SK-N-SH (cell line): ENCODE data around the gene PHF20. TPM values are rescaled to one million over a fixed set of nuclear protein-coding genes. Genes with fewer than 3 reads are reported as not detected.
"Not testable (repeated sequence)": the region's sequence is repeated elsewhere in the genome, so short reads cannot be mapped to it uniquely, and the experiment has no call there.

Experiments
- CTCF ChIA-PET: fragments of 300-600, 350-600 bp; formaldehyde crosslinking; extraction: SDS; loops from one replicate; lab custom pipeline; 2021; lab: Yijun Ruan, JAX
- POLR2A ChIA-PET: fragments of 350-600 bp; sonication (Branson Sonifier 250); formaldehyde crosslinking; extraction: SDS; loops from one replicate; lab custom pipeline; 2020; ENCODE audit warnings: antibody characterized with exemption, inconsistent platforms; lab: Yijun Ruan, JAX
- DNase-seq: peaks from one replicate; pipeline ENCODE4 v3.0.0; 2012
- H2AFZ ChIP-seq: fragments of 200-600 bp; sonication (generic); 2 replicates; pipeline ENCODE4 v1.8.1; 2016; ENCODE audit warnings: antibody characterized with exemption, mild to moderate bottlenecking, low read depth
- H3F3A ChIP-seq: fragments of 200-600 bp; sonication (generic); replicated peaks from 2 replicates; pipeline ENCODE3; 2016; ENCODE audit warnings: antibody characterized with exemption, mild to moderate bottlenecking; ENCODE audit not compliant: insufficient read depth
- H3K27ac ChIP-seq, 2 experiments: fragments of 200-500 bp in 1 of 2; fragments of 200-600 bp in 1 of 2; sonication (Bioruptor generic) in 1 of 2; sonication (generic), shearing (Covaris generic) in 1 of 2; 2 replicates each; pipeline versions ENCODE4 v1.5.1 to v1.6.1; 2014 to 2016; ENCODE audit warnings: low read depth in 2 of 2, inconsistent platforms in 1 of 2, low read length in 1 of 2, mild to moderate bottlenecking in 1 of 2, mixed read lengths in 1 of 2
- H3K27me3 ChIP-seq: fragments of 200-600 bp; sonication (generic), shearing (Covaris generic); 2 replicates; pipeline ENCODE4 v1.6.1; 2016; ENCODE audit warnings: mixed run types; ENCODE audit not compliant: insufficient read depth
- H3K36me3 ChIP-seq, 2 experiments: fragments of 200-500 bp in 1 of 2; fragments of 200-600 bp in 1 of 2; sonication (Bioruptor generic) in 1 of 2; sonication (generic) in 1 of 2; replicated peaks in 1 of 2; 2 replicates each; pipeline versions ENCODE3 to v1.5.1; 2014 to 2016; ENCODE audit warnings: low read length in 1 of 2, mild to moderate bottlenecking in 1 of 2; ENCODE audit not compliant: insufficient read depth in 2 of 2, control insufficient read depth in 1 of 2
- H3K4me1 ChIP-seq, 2 experiments: fragments of 200-500 bp in 1 of 2; fragments of 200-600 bp in 1 of 2; sonication (Bioruptor generic) in 1 of 2; sonication (generic), shearing (Covaris generic) in 1 of 2; 2 replicates each; pipeline versions ENCODE4 v1.5.1 to v1.6.1; 2014 to 2016; ENCODE audit warnings: low read depth in 1 of 2, low read length in 1 of 2, mixed run types in 1 of 2; ENCODE audit not compliant: insufficient read depth in 2 of 2, control insufficient read depth in 1 of 2
- H3K4me2 ChIP-seq: fragments of 200-600 bp; sonication (generic), shearing (Covaris generic); 2 replicates; pipeline ENCODE4 v1.6.1; 2017; ENCODE audit warnings: mixed run types
- H3K4me3 ChIP-seq, 2 experiments: fragments of 200-500 bp in 1 of 2; fragments of 200-600 bp in 1 of 2; sonication (Bioruptor generic) in 1 of 2; sonication (generic), shearing (Covaris generic) in 1 of 2; 2 replicates each; pipeline versions ENCODE4 v1.5.1 to v1.8.1; 2014 to 2016; ENCODE audit warnings: low read depth in 2 of 2, inconsistent platforms in 1 of 2, low read length in 1 of 2, mild to moderate bottlenecking in 1 of 2, mixed read lengths in 1 of 2, moderate library complexity in 1 of 2
- H3K79me2 ChIP-seq: fragments of 200-600 bp; sonication (generic); 2 replicates; pipeline ENCODE4 v1.8.1; 2017; ENCODE audit warnings: mild to moderate bottlenecking; ENCODE audit not compliant: insufficient read depth
- H3K9ac ChIP-seq: fragments of 200-600 bp; sonication (generic); 2 replicates; pipeline ENCODE4 v1.6.1; 2017; ENCODE audit warnings: mixed run types
- H3K9me2 ChIP-seq: fragments of 200-600 bp; sonication (generic); 2 replicates; pipeline ENCODE4 v1.6.1; 2017; ENCODE audit warnings: mixed run types
- H3K9me3 ChIP-seq: fragments of 200-600 bp; sonication (generic); 2 replicates; pipeline ENCODE4 v1.6.1; 2017; ENCODE audit warnings: mixed run types, mild to moderate bottlenecking, moderate library complexity
- H4K20me1 ChIP-seq: fragments of 200-600 bp; sonication (generic); 2 replicates; pipeline ENCODE4 v1.6.1; 2017; ENCODE audit warnings: mild to moderate bottlenecking, mixed run types; ENCODE audit not compliant: insufficient read depth
- EP300 ChIP-seq, 2 experiments: IDR thresholded peaks; 2 replicates each; pipeline versions ENCODE4 v1.4.0 to v1.6.1; 2012; ENCODE audit warnings: borderline replicate concordance in 1 of 2, low read depth in 1 of 2, low read length in 1 of 2
- FOSL2 ChIP-seq: IDR thresholded peaks from 2 replicates; pipeline ENCODE4 v1.4.0; 2012; ENCODE audit warnings: low read depth, mild to moderate bottlenecking, moderate library complexity, borderline replicate concordance
- GATA2 ChIP-seq: sonication (generic); formaldehyde crosslinking; IDR thresholded peaks from 2 replicates; pipeline ENCODE4 v1.5.0; 2020; ENCODE audit warnings: mild to moderate bottlenecking, missing genetic modification reagents
- JUND ChIP-seq: IDR thresholded peaks from 2 replicates; pipeline ENCODE4 v1.4.0; 2012
- MEF2A ChIP-seq: IDR thresholded peaks from 2 replicates; pipeline ENCODE4 v1.4.0; 2012; ENCODE audit warnings: low read depth, borderline replicate concordance
- POLR2AphosphoS5 ChIP-seq: IDR thresholded peaks from 2 replicates; pipeline ENCODE4 v1.6.1; 2012; ENCODE audit warnings: low read depth, low read length
- REST ChIP-seq: IDR thresholded peaks from 2 replicates; pipeline ENCODE4 v1.6.1; 2012; ENCODE audit warnings: mild to moderate bottlenecking, low read depth, low read length, moderate library complexity
- SMC3 ChIP-seq: IDR thresholded peaks from 2 replicates; pipeline ENCODE4 v1.6.1; 2012; ENCODE audit warnings: low read depth, low read length, improper control_type of control experiment
- TAF1 ChIP-seq: IDR thresholded peaks from 2 replicates; pipeline ENCODE4 v1.6.1; 2012; ENCODE audit warnings: low read depth, mild to moderate bottlenecking, low read length, moderate library complexity, borderline replicate concordance
- TEAD4 ChIP-seq: IDR thresholded peaks from 2 replicates; pipeline ENCODE4 v1.4.0; 2012; ENCODE audit warnings: mild to moderate bottlenecking, borderline replicate concordance; ENCODE audit not compliant: insufficient read depth
- WGBS: methylation state at CpG from one replicate; pipeline ENCODE4 v1.1.6; 2017; ENCODE audit warnings: low lambda C conversion rate; 5-methylcytosine and 5-hydroxymethylcytosine counted together
- polyA plus RNA-seq, 3 experiments: library from polyadenylated mRNA; depleted of rRNA; stranded (reverse); fragments of >200 nt; gene quantifications; 2 replicates each; pipeline ENCODE4 v1.2.3, GENCODE V29; 2012
- TF ChIP-seq, protein P1 (sequence below): IDR thresholded peaks from 2 replicates; pipeline ENCODE4 v1.4.0; 2012; ENCODE audit warnings: low read depth, borderline replicate concordance

The PHF20 gene
- polyA plus RNA-seq, 1 of the 3 experiments (the other 2 are of a cell fraction) = 23.8 TPM

DNA sequence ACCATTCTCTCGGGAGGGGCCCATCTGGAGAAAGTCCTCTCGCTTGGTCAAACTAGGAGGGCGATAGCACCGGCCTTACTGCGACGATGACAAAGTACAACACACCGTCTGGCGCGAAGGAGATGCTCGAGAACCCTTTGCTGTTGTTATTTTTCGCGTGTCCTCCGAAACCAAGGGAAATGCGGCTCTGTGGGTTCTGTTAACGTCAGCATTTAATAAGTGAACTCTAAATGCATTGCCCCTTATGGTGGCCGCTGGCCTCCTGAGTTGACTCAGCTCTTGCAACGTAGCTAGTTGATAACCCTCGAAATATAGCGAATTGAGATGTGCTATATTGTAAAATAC is 183.1 kb downstream of the PHF20 start (continued):
- TF ChIP-seq REST = no peak
- TF ChIP-seq, protein P1, sequence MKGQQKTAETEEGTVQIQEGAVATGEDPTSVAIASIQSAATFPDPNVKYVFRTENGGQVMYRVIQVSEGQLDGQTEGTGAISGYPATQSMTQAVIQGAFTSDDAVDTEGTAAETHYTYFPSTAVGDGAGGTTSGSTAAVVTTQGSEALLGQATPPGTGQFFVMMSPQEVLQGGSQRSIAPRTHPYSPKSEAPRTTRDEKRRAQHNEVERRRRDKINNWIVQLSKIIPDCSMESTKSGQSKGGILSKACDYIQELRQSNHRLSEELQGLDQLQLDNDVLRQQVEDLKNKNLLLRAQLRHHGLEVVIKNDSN = no peak
- TF ChIP-seq EP300 (IDR thresholded peaks at IDR 0.05; ENCODE audit: borderline replicate concordance in 1 of 2, low read depth in 1 of 2, low read length in 1 of 2) = no peak
- TF ChIP-seq JUND = no peak
- no peak for TF ChIP-seq TEAD4
- no peak for TF ChIP-seq SMC3
- TF ChIP-seq FOSL2 = no peak
- TF ChIP-seq GATA2 (CRISPR knock-in tag) = no peak
- TF ChIP-seq POLR2AphosphoS5 = no peak

GRCh38 chr20:35956616-35957015 is 184.8 kb downstream of the PHF20 start:
- POLR2A ChIA-PET = no interaction called here
- CTCF ChIA-PET = interaction anchor here (3.6 to 4.4 kb wide), 2 partner anchors 37 to 183 kb away, joined by 32 to 40 read pairs; no protein-coding TSS in a partner anchor
- no peak overlapping the region for H2AFZ ChIP-seq
- no peaks in the 10 kb centered on the region for H3K9me2 ChIP-seq
- no peak overlapping the region for H3K4me3 ChIP-seq
- H3K9me3 ChIP-seq = no peaks in the 10 kb centered on the region
- peaks cover 17% of the 10 kb centered on the region for H3F3A ChIP-seq
- H4K20me1 ChIP-seq = no peaks in the 10 kb centered on the region
- TF ChIP-seq TAF1 (no peak), MEF2A (no peak)
- peaks cover 11 to 14% of the 10 kb centered on the region in 2 experiments; a peak in 2 of 4 replicates for H3K4me1 ChIP-seq
- H3K27me3 ChIP-seq = no peaks in the 10 kb centered on the region
- no peak overlapping the region for H3K4me2 ChIP-seq
- peaks cover 24% of the 10 kb centered on the region for H3K79me2 ChIP-seq
- no peak overlapping the region for H3K9ac ChIP-seq
- H3K27ac ChIP-seq = no peak overlapping the region
- DNase-seq = no peak
- peaks cover 0 to 6% of the 10 kb centered on the region in 2 experiments for H3K36me3 ChIP-seq

DNA sequence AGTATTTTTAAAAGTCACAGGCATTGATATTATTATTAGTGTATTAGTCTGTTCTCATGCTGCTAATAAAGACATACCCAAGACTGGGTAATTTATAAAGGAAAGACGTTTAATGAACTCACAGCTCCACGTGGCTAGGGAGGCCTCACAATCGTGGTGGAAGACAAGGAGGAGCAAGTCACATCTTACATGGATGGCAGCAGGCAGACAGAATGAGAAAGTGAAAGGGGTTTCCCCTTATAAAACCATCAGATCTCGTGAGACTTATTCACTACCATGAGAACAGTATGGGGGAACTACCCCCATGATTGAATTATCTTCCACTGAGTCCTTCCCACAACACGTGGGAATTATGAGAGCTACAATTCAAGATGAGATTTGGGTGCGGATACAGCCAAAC is 187.5 kb downstream of the PHF20 start:
- H3K27ac ChIP-seq, H4K20me1 ChIP-seq, H3F3A ChIP-seq, H3K9ac ChIP-seq, H3K9me3 ChIP-seq, H3K36me3 ChIP-seq, POLR2A ChIA-PET, H3K4me2 ChIP-seq, H3K27me3 ChIP-seq, H3K9me2 ChIP-seq, H3K4me1 ChIP-seq, H3K4me3 ChIP-seq, H3K79me2 ChIP-seq, H2AFZ ChIP-seq, DNase-seq: not testable (repeated sequence)
- CTCF ChIA-PET = interaction anchor here (0.8 to 2.0 kb wide), 5 partner anchors 11 to 179 kb away, joined by 3 to 5 read pairs (median 3); no protein-coding TSS in a partner anchor
- 55% methylated on average over 6 of the region's 6 CpGs for WGBS
